HG02970 (cell line): Measurements from ENCODE around the gene SERINC5.
"Not testable (repeated sequence)": the region's sequence is repeated elsewhere in the genome, so short reads cannot be mapped to it uniquely, and the experiment has no call there.

ENCODE experiments used
- ATAC-seq: cut with Tn5 transposase; IDR thresholded peaks from one replicate; pipeline ENCODE4 v1.9.1; 2021; ENCODE audit warnings: mild to moderate bottlenecking, moderate library complexity, moderate number of reproducible peaks; ENCODE audit not compliant: unreplicated experiment, low FRiP score

Gene SERINC5

GRCh38 chr5:80204808-80205614 is 50.8 kb downstream of the SERINC5 start:
- ATAC-seq, result no peak

GRCh38 chr5:80201763-80202162 is 54.1 kb downstream of the SERINC5 start:
- ATAC-seq, result not testable (repeated sequence)

GRCh38 chr5:80198920-80199319 is 56.9 kb downstream of the SERINC5 start:
- ATAC-seq, result no peak

DNA sequence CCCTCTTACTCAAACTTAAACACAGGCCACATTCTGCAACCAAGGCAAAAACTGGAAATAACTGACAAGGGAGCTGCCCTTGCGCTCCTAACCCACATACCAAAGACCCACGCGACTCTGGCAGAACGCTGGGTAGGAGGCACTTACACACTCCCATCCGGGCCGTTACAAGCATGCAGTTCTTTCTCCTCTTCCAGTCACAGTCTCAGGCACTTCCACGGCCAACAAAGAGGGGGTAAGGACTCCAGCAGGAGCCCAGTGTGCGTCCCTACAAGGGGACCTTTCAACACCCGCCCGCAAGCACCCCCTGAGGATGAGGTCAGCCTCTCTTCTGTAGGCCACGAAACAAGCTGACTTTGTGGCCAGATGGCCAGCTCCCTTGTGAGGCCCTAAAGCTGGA is 57.4 kb downstream of the SERINC5 start:
- ATAC-seq, result no peak

- no peak for ATAC-seq
These were observed 59.9 kb downstream of the SERINC5 start for GRCh38 chr5:80195837-80196400.

GRCh38 chr5:80194468-80194867 is 61.4 kb downstream of the SERINC5 start:
- ATAC-seq, result no peak

- no peak for ATAC-seq
These were observed 62.4 kb downstream of the SERINC5 start for GRCh38 chr5:80193401-80193800.

GRCh38 chr5:80192507-80193241 is 63.2 kb downstream of the SERINC5 start:
- ATAC-seq, result no peak

GRCh38 chr5:80191991-80192398 is 63.9 kb downstream of the SERINC5 start:
- no peak for ATAC-seq

GRCh38 chr5:80191397-80191796 is 64.5 kb downstream of the SERINC5 start:
- no peak for ATAC-seq

DNA sequence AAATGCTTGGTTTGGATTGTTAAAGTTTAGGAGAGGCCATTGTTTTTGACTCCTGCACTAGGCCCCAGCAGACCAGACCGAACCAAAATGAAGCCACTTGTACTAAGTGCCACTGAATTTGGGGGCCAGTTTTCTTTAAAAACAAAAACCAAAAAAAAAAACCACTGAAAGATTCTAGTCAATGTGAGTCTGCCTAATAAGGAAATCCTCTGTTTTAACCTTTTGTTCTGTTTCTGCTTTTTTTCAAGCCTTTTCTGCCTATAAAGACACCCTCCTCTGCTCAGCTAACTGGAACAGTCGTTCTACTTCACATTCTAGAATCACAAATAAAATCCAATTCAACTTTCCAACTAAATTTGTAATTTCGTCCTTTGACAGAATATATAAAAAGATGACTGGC is 64.9 kb downstream of the SERINC5 start:
- ATAC-seq, result no peak

- ATAC-seq, result no peak
These were observed 66.1 kb downstream of the SERINC5 start for GRCh38 chr5:80189701-80190100.

- no peak for ATAC-seq
These were observed 66.6 kb downstream of the SERINC5 start for GRCh38 chr5:80189201-80189600.

- no peak for ATAC-seq
These were observed 68.3 kb downstream of the SERINC5 start for GRCh38 chr5:80187421-80188090.

DNA sequence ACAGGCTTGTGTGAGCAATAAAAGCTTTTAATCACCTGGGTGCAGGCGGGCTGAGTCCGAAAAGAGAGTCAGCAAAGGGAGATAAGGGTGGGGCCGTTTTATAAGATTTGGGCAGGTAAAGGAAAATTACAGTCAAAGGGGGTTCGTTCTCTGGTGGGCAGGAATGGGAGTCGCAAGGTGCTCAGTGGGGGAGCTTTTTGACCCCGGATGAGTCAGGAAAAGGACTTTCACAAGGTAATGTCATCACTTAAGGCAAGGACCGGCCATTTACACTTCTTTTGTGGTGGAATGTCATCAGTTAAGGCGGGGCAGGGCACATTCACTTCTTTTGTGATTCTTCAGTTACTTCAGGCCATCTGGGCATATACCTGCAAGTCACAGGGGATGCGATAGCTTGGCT is 70.3 kb downstream of the SERINC5 start:
- not testable (repeated sequence) for ATAC-seq

DNA sequence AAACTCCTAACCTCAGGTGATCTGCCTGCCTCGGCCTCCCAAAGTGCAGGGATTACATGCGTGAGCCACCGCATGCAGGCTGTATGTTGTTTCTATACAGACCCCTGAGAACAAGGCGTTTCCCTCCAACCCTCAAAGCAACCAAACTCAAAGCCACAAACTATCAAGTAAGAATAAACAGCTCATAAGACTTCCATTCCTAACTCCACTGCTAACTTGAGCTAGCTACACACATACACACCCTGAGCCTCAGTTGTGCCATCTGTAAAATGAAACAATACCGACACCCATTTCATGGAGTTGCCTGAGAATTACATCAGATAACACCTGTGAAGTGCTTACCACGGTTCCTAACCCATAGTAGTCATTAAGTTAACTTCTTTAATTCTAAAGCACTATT is 70.8 kb downstream of the SERINC5 start:
- no peak for ATAC-seq

DNA sequence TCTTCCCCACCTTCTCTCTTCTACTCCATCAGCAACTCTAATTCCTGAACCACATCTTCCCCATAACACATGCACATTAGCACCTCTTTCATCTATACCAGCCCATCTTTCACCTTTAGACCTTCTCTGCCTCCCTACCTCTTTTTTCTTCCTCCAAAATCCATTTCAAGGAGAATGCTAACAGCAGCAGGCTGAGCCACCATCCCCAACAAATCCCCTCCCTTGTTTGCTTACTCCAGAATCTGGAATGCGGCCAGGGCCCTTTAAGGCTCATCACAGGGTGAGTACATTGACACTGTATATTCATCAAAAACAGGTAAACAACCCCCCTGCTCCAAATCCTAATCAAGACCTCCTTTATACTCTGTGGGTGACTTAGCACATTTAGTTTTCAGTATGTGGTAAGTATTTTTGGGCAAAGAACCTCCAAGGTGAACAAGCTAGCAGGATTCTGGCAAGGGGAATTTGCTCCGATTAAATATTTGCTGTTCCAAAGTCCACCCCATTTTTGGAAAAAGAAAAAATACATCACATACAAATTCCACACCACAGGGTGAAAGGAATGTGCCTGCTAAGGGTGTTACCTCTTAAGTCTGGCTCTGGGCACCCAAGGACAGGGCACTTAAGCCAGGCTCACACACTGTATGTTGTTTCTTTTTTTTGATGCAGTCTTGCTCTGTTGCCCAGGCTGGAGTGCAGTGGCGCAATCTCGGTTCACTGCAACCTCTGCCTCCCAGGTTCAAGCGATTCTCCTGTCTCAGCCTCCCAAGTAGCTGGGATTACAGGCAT is 71.4 kb downstream of the SERINC5 start:
- no peak for ATAC-seq

DNA sequence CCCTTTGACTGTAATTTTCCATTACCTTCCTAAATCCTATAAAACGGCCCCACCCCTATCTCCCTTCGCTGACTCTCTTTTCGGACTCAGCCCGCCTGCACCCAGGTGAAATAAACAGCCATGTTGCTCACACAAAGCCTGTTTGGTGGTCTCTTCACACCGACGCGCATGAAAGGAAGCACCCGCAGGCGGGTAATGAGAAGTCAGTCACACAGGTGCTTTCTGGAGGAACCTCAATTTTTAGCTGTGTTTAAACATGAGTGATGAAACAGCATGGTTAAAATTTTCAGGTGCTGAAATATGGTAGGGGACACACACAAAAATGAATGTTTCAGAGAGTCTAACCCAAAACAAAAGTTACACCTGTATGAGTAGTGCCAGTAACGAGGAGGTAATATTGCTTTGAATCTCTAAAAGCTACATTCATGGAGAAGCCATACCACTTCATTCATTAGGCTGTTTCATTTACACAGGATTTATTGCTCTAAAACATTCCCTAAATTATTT is 72.1 kb downstream of the SERINC5 start:
- ATAC-seq, result not testable (repeated sequence)

GRCh38 chr5:80182809-80183580 is 72.9 kb downstream of the SERINC5 start:
- no peak for ATAC-seq
